NCI-H524 treated with DMSO at 0.1 percent for 48 hours (cell line): ENCODE results near the gene KCNK13.

Experiments used
- DNase-seq: peaks from one replicate; lab custom pipeline; 2025; lab: John Stamatoyannopoulos, UW

The KCNK13 gene

DNA sequence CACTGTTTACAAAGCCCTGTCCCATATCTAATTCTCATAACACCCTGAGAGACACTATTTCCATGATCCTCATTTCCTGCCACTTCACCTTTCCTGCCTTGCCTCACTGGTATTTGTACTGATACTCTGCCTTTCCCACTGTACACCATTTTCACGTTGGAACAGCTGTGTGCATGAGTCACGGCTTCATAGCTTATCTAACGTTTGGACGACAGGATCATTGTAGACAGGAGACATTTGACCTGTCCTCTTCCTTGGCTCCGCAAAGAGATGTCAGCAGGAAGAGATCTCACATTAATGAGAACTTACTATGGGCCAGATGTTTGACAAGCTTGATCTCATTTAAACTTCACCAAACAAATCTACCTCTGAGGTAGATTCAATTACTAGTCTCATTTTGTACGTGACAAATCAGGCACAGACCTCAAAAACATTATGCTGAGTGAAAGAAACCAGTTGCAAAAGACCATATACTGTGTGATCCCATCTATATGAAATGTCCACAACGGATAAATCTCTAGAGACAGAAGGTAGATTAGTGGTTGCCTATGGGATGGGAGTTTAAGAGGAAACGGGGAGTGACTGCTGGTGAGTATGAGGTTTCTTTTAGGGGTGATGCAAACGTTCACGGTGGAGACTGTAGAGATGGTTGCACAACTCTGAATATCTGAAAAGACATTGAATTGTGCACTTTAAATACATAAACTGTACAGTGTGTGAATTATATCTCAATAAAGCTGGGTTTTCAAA is 71.2 kb downstream of the KCNK13 start:
- no peak for DNase-seq

DNA sequence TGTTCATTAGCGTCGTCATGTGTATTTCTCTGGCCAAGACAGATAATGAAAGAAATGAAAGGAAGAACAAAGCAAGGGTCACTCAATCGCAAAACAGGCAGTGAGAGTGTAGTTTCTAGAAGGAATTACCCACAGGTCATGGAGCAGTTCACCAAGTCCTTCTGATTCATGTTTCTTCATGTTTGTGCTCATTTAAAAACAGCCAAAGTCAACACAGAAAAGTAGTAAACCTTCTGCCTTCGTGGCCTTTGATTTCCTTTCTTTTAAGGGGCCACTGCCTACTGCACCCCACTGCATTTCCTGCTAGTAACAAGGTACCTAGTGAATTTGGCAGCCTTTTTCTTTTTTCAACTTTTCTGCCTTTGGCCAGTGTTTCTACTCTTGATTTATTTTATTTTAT is 75.1 kb downstream of the KCNK13 start:
- DNase-seq, result no peak

DNA sequence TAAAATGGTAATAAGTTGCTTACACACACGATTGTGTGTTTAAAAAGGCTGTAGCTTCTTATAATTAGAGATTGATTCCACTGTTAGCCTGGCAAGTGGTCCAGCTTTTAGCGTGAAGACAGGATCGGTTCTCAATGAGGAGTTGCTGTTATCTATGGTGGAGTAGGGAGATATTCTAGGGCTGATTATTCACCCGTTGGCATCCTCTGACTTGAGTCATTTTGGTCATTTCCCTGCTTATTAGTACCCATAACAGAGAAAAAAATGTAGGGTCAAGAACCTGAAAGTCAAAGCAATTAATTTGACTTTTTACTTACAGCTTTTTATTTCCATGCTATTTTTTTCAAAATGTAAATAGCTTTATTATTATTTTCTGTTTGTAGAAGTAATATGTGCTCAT is 76.0 kb downstream of the KCNK13 start:
- DNase-seq, result no peak

DNA sequence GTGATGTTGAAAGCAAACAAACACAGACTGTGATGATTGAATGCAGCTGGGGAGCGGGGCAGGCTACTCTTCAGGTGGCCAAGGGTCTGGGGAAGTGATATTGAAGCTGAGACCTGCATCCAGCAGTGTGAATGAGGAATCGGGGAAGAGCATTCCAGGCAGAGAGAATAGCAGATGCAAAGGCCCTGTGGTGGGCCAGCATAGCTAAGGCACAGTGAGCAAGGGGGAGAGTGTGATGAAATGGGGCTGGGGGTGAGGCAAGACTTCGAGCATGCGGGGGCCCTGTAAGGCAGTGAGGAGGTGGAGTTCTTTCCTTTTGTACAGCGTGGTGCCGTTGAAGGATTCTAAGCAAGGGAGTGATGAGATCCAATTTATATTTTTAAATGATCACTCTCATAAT is 77.4 kb downstream of the KCNK13 start:
- DNase-seq, result no peak

DNA sequence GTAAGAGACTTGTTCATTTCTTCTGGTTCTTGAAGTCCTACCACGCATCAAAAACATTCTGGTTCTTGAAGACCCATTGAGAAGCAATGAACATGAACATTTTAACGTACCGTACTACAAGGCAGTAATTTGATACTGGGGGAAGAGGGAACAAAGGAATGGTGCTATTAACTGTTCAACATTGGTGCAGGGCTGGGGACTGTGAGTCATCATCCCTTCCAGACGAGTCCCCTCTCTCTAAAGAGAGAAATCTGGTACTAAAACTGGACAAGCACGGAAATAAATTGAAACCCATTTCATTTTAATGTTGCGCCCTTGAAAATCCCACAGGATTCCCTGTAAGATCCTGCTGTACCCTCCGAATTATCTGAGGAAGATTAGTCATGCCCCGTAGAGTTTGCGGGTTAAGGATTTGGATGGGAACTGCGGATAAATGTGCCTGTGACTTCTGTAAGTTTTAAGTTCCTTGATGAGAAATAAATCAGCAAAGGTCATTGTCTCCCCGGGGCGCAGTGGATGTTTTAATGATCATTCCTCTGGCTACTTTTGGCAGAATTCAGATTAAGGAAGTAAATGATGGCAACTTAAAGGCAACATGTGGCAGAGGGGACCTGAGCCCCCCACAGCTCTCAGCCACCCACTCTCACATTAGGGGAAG is 78.6 kb downstream of the KCNK13 start:
- no peak for DNase-seq

DNA sequence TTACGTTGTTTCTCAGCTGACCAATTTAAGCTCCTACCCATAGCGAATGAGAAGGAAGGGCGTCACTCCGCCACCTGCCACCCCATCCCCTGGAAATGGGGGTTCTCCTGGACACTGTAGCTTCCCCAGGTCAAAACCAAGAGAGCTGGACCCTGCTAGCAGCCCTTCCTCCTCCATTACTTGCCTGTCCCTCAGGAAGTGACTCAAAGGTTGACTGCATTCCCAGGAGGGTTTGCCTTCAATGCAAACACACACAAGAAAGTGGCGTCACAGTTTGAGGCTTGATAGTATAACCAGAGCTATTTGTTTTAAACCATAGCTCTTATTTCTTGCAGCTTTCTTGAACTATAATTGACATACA is 79.1 kb downstream of the KCNK13 start:
- no peak for DNase-seq

DNA sequence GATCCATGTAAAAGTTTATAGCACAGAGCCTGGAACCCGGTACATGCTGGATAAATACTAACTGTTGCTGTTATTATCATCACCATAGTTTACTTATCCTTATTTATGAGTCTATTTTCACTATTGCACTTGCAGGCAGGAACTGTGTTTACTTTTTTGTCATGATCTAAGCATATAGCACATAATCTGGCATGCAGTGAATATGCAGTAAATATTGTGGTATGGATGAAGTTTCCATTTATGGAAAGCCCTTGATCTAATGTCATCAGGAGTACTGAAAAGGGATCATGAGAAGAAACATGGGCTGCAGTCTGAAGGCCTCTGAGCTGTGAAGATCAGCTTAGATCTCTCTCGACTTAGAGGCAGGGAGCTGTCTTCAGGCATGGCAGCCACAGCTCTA is 91.6 kb downstream of the KCNK13 start:
- no peak for DNase-seq

DNA sequence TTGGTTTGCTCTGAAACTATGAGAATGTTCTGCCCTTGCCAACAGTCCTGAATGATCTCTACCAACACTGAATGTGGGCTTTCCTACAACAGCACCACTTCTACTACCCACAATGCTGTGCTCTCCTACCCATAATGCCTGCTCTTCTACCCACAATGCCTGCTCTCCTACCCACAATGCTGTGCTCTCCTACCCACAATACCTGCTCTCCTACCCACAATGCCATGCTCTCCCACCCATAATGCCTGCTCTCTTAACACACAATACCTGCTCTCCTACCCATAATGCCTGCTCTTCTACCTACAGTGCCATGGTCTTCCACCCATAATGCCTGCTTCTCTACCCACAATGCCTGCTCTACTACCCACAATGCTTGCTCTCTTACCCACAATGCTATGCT is 92.3 kb downstream of the KCNK13 start:
- DNase-seq, result no peak

DNA sequence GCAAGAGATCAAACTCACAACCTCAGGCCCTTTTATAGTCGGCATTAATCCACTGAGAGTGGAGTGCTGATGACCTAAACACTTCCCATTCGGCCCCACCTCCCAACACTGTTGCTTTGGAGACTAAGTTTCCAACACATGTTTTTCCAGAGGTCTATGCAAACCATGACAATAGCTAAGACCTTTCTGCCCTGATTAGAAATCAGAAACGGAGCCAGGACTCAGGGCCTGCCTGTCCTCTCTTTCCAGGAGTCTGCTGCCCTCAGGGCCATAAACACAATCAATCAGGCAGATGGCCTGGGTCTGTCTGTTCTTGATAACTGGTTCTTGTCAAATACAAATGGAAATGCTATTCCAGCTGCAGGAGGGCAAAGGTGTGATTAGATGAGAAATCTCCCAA is 97.4 kb downstream of the KCNK13 start:
- no peak for DNase-seq

DNA sequence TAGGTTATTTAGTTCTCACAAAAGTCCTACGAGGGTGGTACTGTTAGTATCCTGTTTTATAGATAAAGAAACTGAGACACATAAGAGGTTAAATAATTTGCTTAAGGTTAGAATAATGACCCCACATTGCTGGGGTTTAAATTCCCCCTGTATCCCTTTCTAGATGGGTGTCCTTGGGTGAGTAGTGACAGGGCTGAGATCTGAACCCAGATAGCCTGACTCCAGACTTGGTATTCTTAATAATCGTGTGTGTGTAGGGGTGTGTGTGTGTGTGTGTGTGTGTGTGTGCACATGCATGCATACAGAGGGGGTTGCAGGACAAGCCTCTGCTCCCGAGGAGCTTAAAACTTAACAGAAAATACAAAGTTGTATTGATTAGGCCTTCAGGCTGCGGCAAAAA is 97.9 kb downstream of the KCNK13 start:
- DNase-seq, result no peak

DNA sequence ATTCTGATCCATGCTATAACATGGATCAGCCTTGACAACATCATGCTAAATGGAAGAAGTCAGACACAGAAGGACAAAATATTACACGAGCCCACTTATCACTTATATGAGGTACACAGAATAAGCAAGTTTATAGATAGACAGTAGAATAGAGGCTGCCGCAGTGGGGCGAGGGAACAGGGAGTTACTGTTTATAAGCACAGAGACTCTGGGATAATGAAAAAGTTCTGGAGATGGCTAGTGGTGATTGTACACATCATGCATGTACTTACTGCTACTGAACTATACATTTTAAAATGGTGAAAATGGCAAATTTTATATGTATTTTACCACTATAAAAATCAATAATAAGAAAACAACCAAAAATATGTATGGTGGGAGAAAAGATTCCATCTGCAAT is 99.3 kb downstream of the KCNK13 start:
- DNase-seq, result no peak

DNA sequence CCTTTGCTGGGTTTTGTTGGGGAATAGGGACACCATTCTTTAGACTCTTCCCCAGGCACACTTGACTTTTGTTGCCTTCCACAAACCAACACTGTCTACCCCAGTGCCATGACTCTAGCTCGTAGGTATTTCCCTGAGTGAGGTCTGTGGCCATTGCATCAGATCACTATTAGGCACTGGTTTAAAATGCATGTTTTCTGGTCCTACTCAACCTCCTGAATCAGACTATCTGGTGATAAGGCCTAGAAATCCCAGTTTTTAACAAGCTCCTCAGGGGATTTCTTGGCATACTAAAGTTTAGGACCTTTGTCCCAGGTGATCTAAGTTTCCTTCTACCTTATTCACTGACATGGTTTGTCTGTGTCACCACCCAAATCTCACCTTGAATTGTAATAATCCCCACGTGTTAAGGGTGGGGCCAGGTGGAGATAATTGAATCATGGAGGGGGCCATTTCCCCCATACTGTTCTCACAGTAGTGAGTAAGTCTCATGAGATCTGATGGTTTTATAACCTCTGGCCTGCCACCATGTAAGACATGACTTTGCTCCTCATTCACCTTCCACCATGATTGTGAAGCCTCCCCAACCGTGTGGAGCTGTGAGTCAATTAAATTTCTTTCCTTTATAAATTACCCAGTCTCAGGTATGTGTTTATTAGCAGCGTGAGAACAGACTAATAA is 106.8 kb downstream of the KCNK13 start:
- DNase-seq, result no peak

DNA sequence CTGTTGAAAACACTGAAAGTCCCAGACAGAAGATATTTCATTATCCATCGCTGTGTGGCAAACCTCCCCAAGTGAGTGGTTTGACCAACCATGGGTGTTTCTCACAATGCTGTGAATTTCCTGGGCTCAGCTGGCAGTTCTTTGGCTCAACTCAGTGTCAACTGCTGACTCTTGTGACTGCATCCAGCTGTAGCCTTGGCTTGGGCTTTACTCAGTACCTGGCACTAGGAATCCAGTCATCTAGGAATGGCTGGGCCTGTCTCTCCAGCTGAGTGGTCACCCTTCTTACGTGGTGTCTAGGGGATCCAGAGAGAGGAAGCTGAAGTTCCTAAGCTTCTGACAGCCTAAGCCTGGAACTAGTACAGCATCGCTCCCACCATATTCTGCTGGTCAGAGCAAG is 113.8 kb downstream of the KCNK13 start:
- no peak for DNase-seq

DNA sequence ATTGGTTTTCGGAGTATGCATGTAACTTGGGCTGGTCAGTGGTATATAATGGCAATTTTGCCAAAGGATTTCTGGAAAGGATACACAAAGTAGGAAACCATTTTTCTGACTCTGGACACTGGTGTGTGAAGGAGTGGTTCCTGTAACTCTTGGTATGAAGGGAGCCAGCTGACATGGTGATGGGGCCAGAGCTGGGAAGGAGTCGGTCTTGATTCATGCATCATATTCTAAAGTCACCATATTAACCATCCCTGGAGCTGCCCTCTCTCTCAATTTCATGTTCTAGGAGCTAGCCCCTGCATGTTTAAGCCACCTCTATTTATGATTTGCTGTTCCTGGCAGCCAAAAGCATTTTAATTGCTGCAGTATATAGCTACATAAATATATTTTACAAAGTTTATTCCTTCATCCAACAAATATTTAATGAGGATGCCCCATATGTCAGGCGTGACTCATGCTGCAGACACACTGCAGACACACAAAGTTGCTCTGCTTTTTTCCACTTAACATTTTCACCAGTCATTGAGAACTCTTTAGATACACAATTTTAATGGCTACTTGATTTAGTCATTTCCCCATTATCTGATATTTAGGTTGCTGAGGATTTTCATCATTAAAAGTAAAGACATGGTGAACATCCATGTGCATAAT is 115.9 kb downstream of the KCNK13 start:
- DNase-seq, result no peak

DNA sequence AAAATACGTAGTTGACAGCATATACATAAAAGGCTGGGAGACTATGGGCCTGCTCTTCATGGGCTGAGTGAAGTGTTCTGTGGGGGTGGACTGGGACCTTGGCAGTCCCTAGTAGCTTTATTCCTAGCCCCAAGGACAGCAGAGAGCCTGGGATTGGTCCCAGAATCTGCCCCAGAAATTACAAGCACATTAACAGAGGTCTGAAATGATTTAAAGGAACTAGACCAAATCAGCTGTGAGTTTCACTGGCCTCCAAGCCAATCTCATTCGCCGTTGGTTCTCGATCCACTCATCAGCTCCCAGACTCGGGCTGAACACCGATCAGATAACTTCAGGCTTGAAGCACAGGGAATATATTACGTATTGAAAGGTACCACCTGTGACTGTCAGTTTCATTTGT is 117.6 kb downstream of the KCNK13 start:
- DNase-seq, result no peak

DNA sequence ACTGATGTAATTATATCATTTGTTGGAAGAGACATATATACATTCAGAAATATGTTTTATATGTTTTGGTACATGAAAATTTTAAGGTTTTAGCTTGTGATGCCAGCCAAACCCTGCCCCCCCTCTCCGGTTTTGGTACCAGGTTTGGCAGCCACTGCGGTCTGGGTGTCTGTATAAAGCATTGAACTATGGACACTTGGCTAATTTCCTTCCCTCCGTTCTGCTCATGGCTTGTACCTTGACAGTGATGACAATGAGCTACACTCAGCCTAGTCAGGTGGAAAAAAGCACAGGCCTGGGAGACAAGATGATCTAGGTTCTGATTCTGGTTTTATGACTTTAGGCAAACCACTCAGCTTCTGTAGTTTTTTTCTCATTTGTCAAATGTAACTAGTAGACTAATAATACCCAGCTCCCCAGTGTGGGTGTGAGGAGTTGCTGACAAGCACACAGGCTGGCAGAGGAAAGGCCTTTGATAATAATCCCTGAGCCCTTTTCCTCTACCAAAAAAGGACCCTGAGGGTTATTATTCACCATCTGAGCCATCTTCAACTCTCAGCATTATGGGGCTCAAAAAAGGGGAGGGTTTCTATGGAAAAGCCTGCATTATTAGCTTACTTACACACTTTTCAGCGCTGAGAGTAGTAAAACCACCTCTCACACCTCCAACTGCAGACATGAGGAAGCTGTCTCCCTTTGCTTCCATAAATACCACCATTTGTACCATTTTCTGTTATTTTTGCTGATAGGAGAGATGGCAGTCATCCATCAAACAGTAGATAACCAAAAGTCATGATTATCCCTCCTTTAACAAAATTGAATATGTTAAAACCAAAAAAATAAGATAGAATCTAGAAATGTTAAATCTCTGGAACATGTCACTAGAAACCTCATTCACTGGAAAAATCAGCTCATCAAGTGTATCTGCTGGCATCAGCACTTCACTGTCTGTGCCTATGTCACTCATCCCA is 118.3 kb downstream of the KCNK13 start:
- no peak for DNase-seq

DNA sequence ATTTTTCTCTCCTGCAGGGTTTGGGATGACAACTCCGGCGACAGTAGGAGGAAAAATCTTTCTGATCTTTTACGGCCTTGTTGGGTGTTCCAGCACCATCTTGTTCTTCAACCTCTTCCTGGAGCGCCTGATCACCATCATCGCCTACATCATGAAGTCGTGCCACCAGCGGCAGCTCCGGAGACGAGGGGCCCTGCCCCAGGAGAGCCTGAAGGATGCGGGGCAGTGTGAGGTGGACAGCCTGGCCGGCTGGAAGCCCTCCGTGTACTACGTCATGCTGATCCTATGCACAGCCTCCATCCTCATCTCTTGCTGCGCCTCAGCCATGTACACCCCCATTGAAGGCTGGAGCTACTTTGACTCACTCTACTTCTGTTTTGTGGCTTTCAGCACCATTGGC is 122.3 kb downstream of the KCNK13 start:
- DNase-seq, result no peak

DNA sequence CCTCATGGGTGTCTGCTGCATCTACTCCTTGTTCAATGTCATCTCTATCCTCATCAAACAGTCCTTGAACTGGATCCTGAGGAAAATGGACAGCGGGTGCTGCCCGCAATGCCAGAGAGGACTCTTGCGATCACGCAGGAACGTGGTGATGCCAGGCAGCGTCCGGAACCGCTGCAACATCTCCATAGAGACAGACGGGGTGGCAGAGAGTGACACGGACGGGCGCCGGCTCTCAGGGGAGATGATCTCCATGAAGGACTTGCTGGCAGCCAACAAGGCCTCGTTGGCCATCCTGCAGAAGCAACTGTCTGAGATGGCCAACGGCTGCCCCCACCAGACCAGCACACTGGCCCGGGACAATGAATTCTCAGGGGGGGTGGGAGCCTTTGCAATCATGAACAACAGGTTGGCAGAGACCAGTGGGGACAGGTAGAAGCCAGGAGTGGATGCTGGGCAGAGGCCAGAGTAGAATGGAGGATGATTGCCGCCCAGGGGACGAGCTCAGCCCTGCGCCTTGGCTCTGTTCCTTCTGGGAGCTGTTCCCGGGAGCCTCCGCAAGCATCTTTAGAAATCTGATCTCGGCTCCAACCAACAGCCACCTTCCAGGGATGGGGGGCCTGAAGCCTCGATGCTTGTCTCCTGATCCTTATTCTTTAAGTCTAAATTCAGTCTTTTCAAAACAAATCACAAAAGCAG is 122.9 kb downstream of the KCNK13 start:
- no peak for DNase-seq

DNA sequence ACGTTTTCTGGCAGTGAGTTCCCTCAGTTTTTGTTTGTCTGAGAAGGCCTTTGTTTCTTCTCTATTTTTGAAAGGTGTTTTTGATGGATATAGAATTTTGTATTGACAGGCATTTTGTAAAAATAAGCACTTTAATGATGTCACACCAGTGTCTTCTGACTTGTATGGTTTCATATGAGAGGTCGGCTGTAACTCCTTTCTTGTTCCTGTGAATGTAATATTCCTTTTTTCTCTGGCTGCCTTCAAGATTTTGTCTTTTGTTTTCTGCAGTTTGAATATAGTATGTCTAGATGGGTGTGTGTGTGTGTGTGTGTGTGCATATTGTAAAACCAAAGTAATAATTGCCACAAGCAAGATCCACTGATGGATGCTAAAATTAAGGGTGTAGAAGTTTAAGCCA is 126.8 kb downstream of the KCNK13 start:
- DNase-seq, result no peak

DNA sequence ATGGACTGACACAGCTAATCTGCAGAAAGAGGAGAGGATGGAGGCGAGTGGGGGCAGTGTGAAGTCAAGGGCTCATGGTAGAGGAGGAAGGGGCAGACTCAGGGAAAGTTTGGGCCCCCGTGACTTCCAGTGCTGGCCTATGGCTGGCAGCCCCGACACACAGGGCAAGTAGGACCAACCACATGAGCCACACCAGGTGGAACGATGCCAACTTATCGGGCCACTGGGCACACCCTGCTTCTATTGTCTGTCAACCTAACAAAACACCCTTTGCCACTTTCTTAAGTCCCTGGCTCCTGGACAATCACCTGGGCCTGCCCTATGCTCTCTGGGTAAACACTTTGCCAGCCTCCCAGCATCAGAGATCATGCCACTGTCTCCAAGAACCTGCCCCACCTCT is 129.4 kb downstream of the KCNK13 start:
- no peak for DNase-seq

DNA sequence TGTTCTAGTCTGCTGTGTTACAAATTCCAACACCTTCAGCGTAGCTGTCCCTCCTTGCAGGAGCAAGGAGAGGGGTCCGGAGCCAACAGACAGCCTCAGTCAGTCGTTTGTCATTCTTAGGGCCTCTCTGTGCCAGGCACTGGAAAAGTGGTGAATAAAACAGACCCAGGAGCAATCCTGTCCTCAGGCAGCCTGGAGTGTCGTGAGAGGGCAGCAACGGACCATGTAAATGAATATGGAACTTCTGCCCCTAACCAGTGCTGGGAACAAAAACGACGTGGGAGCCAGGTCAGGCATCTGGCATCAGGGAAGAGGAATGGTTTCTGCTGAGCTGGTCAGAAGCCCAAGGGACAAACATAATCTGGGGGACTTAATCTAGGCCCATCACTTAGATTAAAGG is 129.8 kb downstream of the KCNK13 start:
- no peak for DNase-seq
